ENCODE results near the gene GLCE.
"Not testable (repeated sequence)": the region's sequence is repeated elsewhere in the genome, so short reads cannot be mapped to it uniquely, and the experiment has no call there.

- TF ChIP-seq CTCF, POLR2A (IDR thresholded peaks at IDR 0.05): not testable (repeated sequence)
Measured at GRCh38 chr15:69153587-69153986, 6.8 kb upstream of the GLCE start.

Data from esophagus squamous epithelium (tissue), 4 donors.